ENCODE data around the gene MARCHF2.
A peak's percentile ranks its signal among the peaks of the same experiment; 100 is the strongest.

MARCHF2 gene

GRCh38 chr19:8387688-8388611 is 25.2 kb upstream of the MARCHF2 start:
- DNase-seq (ENCODE audit: low spot score) = no peak

- no peak for DNase-seq (ENCODE audit: low spot score)
Observed at GRCh38 chr19:8388612-8388958, 24.5 kb upstream of the MARCHF2 start.

- DNase-seq (ENCODE audit: low spot score) = peak; percentile 97
Observed at GRCh38 chr19:8389891-8390616, 23.1 kb upstream of the MARCHF2 start, which contains the start of gene RAB11B. TSS of gene RAB11B (plus strand) at chr19:8390360. CDS start at chr19:8390417, 57 bp downstream.

- peak; percentile 92 for DNase-seq (ENCODE audit: low spot score)
Observed at GRCh38 chr19:8390617-8390981, 22.5 kb upstream of the MARCHF2 start.

- DNase-seq (ENCODE audit: low spot score) = no peak
Observed at GRCh38 chr19:8391198-8392016, 21.7 kb upstream of the MARCHF2 start.

- DNase-seq (ENCODE audit: low spot score) = no peak
Observed at GRCh38 chr19:8392017-8392591, 21.0 kb upstream of the MARCHF2 start.

- DNase-seq (ENCODE audit: low spot score) = no peak
Observed at GRCh38 chr19:8393192-8393870, 19.8 kb upstream of the MARCHF2 start.

- no peak for DNase-seq (ENCODE audit: low spot score)
Observed at GRCh38 chr19:8393871-8394250, 19.2 kb upstream of the MARCHF2 start.

GRCh38 chr19:8395621-8396082 is 17.5 kb upstream of the MARCHF2 start:
- DNase-seq (ENCODE audit: low spot score) = no peak

- DNase-seq (ENCODE audit: low spot score) = no peak
Observed at GRCh38 chr19:8396185-8396562, 16.9 kb upstream of the MARCHF2 start.

GRCh38 chr19:8396563-8397203 is 16.4 kb upstream of the MARCHF2 start:
- DNase-seq (ENCODE audit: low spot score) = peak; percentile 83

GRCh38 chr19:8397271-8397670 is 15.8 kb upstream of the MARCHF2 start:
- no peak for DNase-seq (ENCODE audit: low spot score)

GRCh38 chr19:8397746-8398310 is 15.3 kb upstream of the MARCHF2 start:
- no peak for DNase-seq (ENCODE audit: low spot score)

- no peak for DNase-seq (ENCODE audit: low spot score)
Observed at GRCh38 chr19:8398311-8398771, 14.8 kb upstream of the MARCHF2 start.

GRCh38 chr19:8399681-8400188 is 13.4 kb upstream of the MARCHF2 start:
- DNase-seq (ENCODE audit: low spot score) = no peak

- DNase-seq (ENCODE audit: low spot score) = no peak
Observed at GRCh38 chr19:8401981-8402411, 11.1 kb upstream of the MARCHF2 start.

GRCh38 chr19:8403098-8403819 is 9.8 kb upstream of the MARCHF2 start:
- no peak for DNase-seq (ENCODE audit: low spot score)

- no peak for DNase-seq (ENCODE audit: low spot score)
Observed at GRCh38 chr19:8403820-8404109, 9.3 kb upstream of the MARCHF2 start.

- no peak for DNase-seq (ENCODE audit: low spot score)
Observed at GRCh38 chr19:8404391-8405151, 8.5 kb upstream of the MARCHF2 start.

All from iPS-NIHi11 (cell line).